HG03439 (cell line): ENCODE data around the gene GABRB1.
A peak's percentile ranks its signal among the peaks of the same experiment; 100 is the strongest.

ENCODE experiments used
- ATAC-seq: cut with Tn5 transposase; IDR thresholded peaks from one replicate; pipeline ENCODE4 v1.9.1; 2021; ENCODE audit warnings: mild to moderate bottlenecking, moderate library complexity; ENCODE audit not compliant: unreplicated experiment

Gene GABRB1

DNA sequence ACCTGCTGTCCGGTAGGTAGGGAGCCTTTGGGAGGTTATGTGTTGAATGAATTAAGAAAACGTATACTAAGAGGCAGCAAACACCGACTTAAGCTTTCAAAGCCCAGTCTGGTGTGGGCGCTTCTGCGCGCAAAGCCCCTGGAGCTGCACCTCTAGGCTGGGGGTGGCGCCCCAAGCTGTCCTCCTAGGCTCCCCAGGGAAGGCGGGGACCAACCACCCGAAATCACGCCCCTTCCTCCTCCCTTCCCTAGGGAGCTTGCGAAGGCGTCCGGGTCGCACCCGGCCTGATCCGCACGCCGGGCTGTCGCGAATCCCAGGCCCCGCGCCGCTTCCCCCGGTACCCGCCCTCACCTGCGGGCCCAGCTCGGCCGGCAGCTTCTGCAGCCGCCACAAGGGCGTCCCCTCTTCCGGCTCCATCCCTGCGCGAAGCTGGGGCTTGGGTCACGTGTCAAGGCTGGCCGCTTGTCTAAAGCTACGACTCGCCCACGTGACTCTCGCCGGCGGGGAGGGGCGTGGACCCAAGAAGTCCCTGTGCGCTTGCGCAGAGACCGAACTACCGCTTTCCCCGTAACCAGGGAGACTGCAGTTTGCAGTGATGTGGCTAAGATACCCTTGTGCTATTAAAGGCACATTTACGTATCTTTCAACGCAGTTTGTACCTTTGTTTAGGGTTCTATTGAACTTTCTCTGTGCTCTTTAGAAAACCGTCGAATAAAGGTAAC lies 432.0 kb downstream of the GABRB1 start, which contains the start of gene COMMD8:
Gene COMMD8, minus strand, starts transcription at position 468 of the 722 bp plus-strand sequence. Its CDS starts 51 bp downstream, at position 417.
- peak; percentile 94 for ATAC-seq

DNA sequence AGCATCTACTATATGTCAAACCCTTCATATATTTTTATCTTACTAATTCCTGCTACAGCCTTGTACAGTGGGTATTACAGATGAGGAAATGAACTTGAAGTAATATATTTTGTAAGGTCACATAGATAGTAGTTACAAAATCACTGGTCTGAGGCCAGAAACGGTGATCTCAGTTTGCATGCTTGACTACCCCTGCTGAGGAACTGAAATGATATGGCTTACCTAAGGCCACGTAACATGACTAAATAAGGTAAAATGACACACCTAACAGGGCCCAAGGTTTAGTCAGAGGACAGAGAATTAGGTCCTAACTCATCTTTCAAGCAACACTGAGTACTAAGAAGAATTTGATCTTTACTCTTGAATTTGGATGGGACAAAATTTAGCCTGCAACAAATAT lies 433.6 kb downstream of the GABRB1 start:
- ATAC-seq = no peak

GRCh38 chr4:47466056-47466785 lies 434.9 kb downstream of the GABRB1 start:
- no peak for ATAC-seq

GRCh38 chr4:47468706-47469365 lies 437.5 kb downstream of the GABRB1 start:
- no peak for ATAC-seq

DNA sequence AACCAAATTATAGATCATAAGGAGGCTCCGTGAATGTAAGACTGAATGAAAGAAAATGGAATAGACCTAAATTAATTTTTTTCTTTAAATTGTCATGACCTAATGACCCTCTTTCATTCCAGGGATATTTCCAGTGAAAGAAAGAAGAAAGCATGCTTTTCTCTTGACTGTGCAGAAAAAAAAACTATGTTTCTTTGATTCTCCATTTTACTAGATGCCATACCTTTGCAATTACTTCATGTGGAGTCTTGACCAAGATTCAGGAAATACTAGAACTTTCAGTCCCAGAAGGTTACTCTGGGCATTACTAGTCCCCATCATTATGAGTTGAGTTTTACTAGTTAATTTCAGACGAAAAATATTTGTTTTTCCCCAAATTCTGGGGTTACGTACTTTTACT lies 438.6 kb downstream of the GABRB1 start:
- ATAC-seq = no peak

DNA sequence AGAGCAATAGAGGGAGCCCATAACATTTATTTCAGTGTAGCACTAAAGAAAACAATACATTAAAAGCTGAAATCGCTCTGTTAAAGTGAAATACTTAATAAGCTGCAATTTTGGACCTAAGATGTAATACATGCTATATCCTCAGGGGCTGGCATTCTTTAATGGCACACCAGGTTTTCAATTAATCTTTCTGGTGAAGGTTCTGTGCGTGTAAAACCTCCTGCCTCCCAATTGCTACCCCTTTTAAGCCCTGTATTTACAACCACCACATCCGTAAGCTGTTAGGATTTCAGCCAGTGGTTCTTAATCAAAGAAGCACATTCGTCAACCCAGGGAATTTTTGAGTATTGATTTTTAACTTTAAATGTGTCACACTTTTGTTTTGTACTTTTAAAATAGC lies 439.7 kb downstream of the GABRB1 start:
- ATAC-seq = no peak

GRCh38 chr4:47471591-47471990 lies 440.2 kb downstream of the GABRB1 start:
- no peak for ATAC-seq

GRCh38 chr4:47473141-47473750 lies 441.9 kb downstream of the GABRB1 start:
- no peak for ATAC-seq

DNA sequence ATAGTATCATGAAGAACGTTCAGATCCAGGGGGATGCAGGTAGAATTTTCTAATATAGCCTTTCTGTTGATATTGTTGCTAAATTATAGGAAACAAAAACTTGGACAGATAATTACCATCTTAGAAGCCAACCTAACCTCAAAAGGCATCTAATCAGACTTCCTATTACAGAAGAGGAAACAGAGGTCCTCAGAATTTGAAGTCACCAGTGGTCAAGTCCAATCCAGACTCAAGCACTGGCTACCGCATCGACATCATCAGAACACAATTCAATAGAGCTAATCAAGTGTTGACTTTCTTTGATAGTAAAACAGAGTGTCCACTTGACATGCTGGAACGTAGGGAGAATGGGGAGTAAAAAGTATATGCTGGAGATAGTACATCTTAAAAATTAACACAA lies 443.4 kb downstream of the GABRB1 start:
- no peak for ATAC-seq

DNA sequence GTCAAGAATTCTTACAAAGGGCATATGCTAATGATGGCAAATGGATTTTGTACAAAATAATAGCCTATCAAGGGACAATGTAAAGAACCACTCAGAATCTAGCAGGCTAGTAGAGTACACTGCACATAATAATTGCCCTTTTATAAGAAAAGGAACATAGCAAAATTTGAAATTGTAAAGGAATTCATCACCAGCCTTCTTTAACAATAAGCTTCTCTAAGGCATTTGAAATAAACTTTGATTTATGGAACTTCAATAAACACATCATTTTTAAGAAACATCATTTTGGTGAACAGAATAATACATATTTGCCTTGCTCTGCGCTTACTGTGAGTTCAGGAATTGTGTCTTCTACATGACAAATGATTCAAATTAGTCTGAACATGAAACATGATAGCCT lies 444.0 kb downstream of the GABRB1 start:
- ATAC-seq = no peak
